Activated CD4-positive, alpha-beta T cell treated with anti-CD3 and anti-CD28 coated beads, Interleukin-2, Interleukin-6, amounts not matched to agents 100 ng/mL and 50 ng/mL, durations not matched to agents 16 hours and 8 hours (primary cell): ENCODE measurements around the gene TNFAIP8.
A peak's percentile ranks its signal among the peaks of the same experiment; 100 is the strongest.

ENCODE experiments used
- DNase-seq: peaks from one replicate; pipeline ENCODE4 v3.0.0-alpha.2; 2020

TNFAIP8 gene

DNA sequence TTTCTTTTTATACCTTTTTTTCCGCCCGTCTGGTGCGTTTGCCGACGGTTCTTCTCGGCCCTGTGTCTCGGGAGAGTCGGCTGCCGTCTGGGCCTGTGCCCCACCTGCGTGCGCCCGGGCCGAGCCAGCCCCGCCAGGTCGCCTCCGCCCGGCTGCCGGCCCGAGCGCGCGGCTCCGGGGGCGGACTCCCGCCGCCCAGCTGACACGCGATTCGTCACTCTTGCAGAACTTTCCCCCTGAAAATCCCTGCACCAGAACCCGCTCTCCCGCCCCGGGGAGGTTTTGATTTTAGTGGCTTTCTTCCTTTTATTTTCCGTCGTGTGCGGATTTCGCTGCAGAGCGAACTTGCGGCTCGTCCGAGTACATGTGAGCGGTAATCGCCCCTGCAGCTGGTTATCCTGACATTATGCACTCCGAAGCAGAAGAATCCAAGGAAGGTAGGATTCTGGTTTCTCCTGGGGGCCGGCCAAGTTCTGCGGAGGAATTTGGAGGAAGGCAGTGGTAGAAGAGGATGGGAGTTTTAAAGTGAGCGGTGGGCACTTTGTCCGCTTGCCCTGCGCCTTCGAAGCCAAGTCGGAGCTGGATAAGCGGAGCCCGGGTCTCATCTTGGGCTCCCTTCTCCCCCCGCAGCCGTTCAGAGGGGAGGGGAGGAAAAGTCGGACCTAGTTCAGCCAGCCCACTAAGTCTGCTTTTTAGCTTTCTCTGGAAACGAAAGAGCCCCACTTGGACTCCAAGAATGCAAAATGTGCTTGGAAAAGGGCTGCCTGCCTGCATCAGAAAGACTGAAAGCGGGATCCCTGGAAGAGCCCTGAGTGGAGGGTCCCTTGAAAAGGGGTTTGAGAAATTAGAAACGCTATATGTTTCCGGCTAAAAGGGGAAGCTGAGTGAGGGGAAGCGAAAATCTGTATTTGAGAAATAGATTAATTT lies at the start of gene TNFAIP8:
TSS of gene TNFAIP8 (plus strand) at position 335 of the 927 bp plus-strand sequence. CDS start at position 407, 72 bp downstream.
- DNase-seq: peak; percentile 91

GRCh38 chr5:119307170-119307569 lies 48.6 kb upstream of the TNFAIP8 start:
- no peak for DNase-seq

GRCh38 chr5:119309326-119309725 lies 46.5 kb upstream of the TNFAIP8 start:
- no peak for DNase-seq

DNA sequence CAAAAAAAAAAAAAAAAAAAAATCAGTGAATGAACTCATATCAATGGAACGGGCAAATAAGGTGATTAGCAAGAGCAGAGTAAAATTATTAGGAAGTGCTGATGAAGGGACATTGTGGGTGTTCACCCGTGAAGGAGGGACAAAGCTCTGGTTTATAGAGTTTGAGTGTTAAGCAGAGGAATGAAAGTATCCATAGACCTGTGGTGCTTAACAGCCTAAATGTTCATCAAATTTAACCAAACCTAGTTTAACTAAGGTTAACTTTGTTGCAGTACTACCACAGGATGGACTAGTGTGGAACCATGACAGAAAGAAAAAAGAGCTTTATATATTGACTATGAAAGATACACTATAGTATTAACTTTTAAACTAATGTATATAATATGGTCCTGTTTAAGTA lies 44.1 kb upstream of the TNFAIP8 start:
- DNase-seq: no peak

DNA sequence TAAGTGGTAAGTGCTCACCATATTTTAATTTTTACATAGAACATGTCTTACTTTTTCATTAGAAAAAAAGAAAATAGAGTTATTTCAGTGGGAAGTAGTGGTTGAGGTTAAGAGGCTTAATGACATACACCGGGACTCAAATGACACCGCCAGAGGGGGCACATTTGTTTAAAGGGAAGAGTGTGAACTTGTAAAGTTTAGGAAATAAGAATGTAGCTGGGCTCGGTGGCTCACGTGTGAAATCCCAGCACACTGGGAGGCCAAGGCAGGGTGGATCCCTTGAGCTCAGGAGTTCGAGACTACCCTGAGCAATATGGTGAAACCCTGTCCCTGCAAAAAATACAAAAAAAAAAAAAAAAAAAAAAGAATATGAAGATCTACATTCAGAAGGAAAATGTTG lies 43.4 kb upstream of the TNFAIP8 start:
- no peak for DNase-seq

- DNase-seq: no peak
These were observed 42.6 kb upstream of the TNFAIP8 start for GRCh38 chr5:119313197-119313596.

DNA sequence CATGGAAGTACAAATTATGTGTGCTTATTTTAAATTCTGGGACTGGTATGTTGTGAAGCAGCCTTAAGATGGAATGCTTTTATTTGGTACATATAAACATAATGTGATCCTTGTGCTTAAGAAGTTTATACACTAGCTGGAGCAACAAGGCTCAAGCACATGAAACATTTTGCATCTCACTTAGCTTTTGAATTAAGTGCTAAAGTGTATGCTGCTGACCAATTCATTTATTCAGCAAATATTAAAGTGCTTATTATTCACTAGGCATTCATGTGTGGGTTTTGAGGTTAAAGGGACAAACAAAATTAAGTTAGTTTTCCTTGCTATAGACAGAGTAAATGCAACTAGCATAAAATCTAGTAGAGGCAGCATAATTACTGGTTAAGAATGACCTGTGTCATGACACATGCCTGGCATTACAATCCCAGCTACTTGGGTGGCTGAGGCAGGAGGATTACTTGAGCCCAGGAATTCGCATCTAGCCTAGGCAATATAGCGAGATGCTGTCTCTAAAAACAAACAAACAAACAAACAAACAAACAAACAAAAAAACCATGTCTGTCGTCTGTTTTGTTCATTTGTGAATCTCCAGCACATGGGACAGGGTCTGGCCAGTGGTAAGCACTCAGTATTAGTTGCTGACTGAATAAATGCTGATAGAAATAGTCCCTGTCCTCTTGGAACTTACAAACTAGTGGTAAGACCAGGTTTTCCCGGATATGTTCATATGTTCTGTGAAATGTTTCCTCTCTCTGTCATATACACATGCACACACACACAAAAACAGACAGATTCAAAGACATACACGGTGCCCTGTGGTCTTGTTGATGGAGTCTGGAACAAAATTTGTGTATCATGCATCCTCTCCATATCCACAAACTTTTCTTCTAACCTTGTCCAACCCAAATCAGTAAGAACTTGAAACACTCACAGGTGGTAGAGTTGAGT lies 41.9 kb upstream of the TNFAIP8 start:
- no peak for DNase-seq

DNA sequence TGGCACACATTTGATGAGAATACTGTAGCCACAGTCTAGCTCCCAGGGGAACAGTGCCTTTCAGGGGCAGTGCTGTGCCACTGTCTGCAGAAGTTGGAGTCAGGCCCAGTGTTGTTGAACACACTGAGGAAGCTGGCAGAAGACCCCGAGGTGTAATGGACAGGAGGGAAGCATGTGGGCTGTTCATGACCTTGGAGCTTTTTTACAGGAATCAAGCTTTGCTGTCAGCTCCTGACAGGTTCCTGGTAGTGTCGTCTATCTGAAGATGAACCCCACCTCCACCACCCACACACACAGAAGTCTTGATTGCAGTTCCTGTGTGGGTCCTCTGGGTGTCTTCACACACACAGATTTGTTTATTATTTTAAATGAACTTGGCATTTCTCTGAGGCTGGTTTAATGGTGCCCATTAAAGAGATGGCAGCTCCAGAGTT lies 40.3 kb upstream of the TNFAIP8 start:
- DNase-seq: peak; percentile 81

DNA sequence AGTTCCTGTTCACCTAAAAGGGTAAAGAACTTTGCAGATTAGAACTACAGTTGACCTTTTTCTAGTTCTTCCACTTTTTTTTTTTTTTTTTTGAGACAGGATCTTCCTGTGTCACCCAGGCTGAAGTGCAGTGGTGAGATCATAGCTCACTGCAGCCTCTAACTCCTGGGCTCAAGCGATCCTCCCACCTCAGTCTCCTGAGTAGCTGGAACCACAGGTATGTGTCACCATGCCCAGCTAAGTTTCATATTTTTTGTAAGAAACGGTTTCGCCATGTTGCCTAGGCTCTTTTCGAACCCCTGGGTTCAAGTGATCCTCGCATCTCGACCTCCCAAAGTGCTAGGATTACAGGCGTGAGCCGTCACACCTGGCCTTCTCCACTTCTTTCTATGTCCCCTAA lies 39.7 kb upstream of the TNFAIP8 start:
- no peak for DNase-seq

DNA sequence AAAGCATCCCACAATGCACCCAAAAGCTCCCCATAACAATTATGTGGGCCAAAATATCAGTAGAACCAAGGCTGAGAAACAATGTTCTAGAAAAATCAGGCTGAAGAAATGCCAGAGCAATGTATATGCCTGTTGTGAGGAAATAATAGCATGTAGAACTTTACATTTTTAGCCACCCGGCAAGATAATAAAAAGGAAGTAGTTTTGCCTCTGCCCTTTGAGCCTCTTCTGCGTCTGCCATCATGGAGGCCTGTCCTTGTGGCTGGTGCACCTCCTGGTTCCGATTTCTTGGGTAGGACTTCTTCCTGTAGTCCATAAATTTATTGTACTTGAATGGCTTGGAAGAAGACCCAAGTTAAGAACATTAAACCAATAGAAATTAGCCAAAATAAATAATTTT lies 38.9 kb upstream of the TNFAIP8 start:
- DNase-seq: no peak

GRCh38 chr5:119318256-119318894 lies 37.4 kb upstream of the TNFAIP8 start:
- peak; percentile 61 for DNase-seq

DNA sequence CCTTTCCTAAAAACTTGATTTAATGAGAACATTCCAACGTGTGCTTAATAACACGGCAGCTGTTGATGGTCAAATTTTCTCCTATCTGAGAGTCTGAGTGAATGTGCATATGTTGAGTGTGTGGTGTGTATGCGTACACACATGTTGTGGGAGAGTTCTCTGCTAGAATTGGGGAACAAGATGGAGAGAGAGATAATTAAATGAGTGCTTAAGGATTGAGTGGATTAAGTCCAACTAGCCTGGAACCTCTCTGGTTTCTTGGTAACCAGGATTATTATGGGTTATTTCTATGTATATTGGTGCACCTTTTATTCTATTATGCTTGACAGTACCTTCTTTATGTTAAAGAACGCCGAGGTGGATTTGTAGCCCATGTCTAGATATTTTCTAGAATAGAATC lies 36.4 kb upstream of the TNFAIP8 start:
- no peak for DNase-seq

- no peak for DNase-seq
These were observed 35.9 kb upstream of the TNFAIP8 start for GRCh38 chr5:119319890-119320289.

DNA sequence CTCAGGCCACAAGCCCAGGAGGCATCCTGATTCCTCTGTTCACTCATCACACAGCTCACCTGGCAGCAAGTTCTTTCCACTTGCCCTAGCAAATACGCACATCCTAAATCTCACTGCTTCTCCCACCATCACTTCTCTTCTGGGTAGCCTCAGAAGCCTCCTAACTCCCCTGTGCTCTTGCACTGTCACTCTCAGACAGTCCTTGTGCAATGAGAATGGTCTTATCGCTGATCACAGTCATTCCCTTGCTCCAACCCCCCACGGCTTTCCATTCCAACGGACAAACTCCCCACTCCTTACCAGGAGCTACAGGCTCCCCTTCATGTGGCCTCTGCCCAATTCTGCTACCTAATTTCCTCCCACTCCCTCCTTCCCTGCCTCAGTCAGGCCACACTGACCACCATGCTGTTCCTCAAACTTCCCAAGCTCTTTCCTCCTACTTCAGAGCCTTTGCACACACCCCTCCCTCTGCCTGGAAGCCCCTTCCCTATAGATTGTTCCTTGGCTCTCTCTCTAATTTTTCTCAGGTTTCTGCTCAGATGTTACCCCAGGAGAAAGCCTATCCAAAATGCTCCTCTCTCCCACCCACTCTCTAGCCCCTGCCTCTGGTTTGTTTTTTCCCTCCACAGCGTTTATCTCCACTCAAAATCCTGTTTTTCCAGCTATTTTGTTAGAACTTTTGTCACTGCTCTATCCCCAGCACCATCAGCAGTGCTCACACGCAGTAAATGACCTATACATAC lies 34.1 kb upstream of the TNFAIP8 start:
- DNase-seq: no peak

DNA sequence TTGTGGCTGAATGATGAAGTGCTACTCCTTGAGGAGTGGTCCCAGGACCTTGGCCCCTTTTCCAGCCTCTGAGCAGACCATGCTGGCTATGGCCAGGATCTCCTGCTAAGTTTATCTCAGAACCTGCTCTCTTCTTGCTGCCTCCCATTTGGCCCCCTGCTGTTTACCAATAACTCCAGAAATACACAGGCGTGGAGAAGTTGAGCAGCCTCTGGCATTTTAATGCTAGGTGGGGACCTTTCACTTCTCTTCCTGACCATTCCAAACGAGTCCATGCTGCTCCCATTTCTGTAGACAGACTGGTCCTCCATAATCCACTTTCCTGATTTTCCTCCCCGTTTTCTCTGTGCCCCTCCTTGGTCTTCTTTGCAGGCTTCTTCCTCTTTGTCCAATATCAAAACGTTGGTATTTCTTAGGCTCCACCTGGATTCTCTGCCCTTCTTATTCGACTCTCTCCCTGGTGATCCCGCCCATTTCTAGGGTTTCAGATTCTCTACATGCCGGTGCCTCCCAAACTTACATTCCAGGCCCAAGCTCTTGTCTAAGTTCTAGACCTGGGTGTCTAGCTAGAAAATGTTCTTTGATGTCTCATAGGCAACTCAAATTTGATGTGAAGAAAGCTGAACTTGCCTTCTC lies 33.4 kb upstream of the TNFAIP8 start:
- DNase-seq: no peak

GRCh38 chr5:119322948-119323537 lies 32.8 kb upstream of the TNFAIP8 start:
- DNase-seq: no peak

- no peak for DNase-seq
These were observed 32.2 kb upstream of the TNFAIP8 start for GRCh38 chr5:119323601-119324000.

GRCh38 chr5:119324842-119325241 lies 31.0 kb upstream of the TNFAIP8 start:
- no peak for DNase-seq

- DNase-seq: peak; percentile 83
These were observed 28.8 kb upstream of the TNFAIP8 start for GRCh38 chr5:119327018-119327417.

DNA sequence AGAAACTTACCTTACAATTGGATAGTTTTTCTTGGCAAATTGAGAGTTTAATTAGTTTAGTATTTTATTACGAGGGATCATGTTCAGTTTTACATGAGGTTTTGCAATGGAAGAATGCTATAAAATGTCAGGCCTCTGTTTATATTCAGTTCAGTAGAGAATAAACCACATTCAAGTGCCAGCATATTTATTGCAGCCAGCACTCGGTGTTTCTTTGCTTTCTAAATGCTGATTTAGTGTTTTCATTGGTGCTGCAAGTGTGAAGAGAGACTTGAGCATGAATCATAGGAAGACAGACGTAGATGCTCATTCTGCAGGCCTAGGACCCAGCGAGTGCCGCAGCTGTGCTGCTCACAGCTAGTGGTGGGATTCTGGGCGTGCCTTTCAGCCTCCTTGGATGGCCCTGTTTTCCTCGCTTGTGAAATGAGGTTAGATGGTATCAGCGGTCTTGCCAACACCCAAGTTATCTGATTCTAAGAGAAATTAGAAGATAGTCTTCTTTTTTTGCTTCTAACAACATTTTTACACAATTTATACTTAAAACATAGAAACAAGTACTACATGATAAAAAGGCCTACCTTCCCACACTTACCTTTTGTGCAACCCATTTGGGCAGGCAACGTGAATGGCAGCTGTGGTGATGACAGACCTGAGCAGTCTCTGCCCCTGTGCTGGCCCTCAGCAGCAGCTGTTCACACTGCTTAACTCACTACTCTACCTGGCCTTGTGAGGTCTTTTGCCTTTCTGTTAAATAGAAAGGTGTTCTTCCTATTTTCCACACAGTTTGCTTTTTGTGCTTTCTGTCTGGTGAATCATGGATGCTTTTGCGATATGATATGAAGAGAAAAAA lies 26.8 kb upstream of the TNFAIP8 start:
- peak; percentile 85 for DNase-seq
